Peyer's patch (tissue), 4 donors: ENCODE data around the gene GLS.

Experiments
- POLR2A ChIP-seq, 2 donors: fragments of 450-650 bp; IDR thresholded peaks; one replicate each; pipeline ENCODE4 v1.5.1; 2017; ENCODE audit warnings: antibody characterized with exemption in 2 of 2, mild to moderate bottlenecking in 2 of 2, moderate library complexity in 2 of 2
- TF ChIP-seq, protein P1 (sequence below), 6 experiments: fragments of 450-650 bp in 4 of 6; fragments of 200-600 bp in 2 of 6; sonication (generic) in 1 of 6; IDR thresholded peaks; one replicate each; pipeline ENCODE4 v1.5.1; 2017 to 2019; ENCODE audit warnings: antibody characterized with exemption in 6 of 6, mild to moderate bottlenecking in 3 of 6, moderate library complexity in 1 of 6

DNA sequence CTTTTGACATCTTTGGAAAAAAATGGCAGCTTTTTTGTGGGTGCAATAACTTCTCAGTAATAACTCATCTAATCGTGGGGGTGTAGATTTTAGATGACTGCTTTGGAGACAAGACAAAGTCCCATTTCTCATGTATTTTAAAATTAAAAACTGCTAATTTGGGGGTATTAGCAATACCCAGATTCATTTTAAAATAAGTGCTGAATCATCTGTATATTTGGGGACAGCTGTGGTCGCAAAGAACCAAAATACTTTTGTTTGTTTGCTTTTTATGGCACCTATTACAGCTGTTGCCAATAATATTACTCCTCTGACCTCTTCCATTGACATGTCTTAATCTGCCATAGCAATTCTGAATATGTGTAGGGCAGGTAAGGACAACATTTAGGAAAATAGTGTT lies 87.9 kb downstream of the GLS start:
- TF ChIP-seq, protein P1, sequence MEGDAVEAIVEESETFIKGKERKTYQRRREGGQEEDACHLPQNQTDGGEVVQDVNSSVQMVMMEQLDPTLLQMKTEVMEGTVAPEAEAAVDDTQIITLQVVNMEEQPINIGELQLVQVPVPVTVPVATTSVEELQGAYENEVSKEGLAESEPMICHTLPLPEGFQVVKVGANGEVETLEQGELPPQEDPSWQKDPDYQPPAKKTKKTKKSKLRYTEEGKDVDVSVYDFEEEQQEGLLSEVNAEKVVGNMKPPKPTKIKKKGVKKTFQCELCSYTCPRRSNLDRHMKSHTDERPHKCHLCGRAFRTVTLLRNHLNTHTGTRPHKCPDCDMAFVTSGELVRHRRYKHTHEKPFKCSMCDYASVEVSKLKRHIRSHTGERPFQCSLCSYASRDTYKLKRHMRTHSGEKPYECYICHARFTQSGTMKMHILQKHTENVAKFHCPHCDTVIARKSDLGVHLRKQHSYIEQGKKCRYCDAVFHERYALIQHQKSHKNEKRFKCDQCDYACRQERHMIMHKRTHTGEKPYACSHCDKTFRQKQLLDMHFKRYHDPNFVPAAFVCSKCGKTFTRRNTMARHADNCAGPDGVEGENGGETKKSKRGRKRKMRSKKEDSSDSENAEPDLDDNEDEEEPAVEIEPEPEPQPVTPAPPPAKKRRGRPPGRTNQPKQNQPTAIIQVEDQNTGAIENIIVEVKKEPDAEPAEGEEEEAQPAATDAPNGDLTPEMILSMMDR (IDR thresholded peaks at IDR 0.05) = no peak
- no peak for TF ChIP-seq POLR2A (IDR thresholded peaks at IDR 0.05)
